Fibroblast of skin of scalp (primary cell): Measurements from ENCODE around the gene RBMS1.
"Not testable (repeated sequence)": the region's sequence is repeated elsewhere in the genome, so short reads cannot be mapped to it uniquely, and the experiment has no call there.

Experiments
- DNase-seq: peaks from one replicate; pipeline ENCODE4 v3.0.0-alpha.2; 2013

Gene RBMS1

DNA sequence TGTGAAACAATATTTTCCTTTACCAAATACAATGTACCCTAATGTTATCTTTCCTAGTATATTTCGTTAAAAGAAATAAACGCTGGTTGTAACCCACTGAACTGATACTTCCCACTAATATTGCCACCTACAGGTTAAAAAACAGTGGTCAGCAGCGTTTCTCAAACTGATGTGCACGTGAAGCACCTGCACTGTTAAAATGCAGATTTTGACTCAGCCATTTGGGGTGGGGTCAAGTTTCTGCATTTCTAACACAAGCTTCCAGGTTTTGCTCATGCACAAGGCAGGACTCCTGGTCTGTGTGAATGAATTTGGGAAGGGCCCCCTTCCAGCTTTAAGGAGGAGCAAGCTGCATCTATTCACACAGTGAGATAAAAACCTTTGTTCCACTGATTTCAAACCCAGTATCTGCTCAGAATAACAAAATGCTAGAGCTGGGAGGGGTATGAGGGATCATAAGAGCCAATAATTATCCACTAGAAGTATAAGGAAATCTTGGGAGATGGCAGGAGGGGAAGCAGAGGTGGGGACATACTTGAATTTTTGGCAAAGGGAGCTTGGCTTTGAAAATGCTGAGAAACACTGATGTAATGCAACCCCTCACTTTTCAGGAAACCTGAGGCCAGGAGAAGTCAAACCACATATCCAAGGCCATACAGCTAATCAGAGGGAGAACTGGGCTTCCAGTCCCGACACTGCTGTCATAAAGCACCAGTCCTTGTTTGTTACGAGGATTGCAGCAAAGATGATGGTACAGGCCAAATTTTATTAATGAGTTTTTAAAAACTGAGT is 116.2 kb downstream of the RBMS1 start:
- DNase-seq = no peak

GRCh38 chr2:160376576-160376975 is 117.0 kb downstream of the RBMS1 start:
- DNase-seq = peak; percentile 68

DNA sequence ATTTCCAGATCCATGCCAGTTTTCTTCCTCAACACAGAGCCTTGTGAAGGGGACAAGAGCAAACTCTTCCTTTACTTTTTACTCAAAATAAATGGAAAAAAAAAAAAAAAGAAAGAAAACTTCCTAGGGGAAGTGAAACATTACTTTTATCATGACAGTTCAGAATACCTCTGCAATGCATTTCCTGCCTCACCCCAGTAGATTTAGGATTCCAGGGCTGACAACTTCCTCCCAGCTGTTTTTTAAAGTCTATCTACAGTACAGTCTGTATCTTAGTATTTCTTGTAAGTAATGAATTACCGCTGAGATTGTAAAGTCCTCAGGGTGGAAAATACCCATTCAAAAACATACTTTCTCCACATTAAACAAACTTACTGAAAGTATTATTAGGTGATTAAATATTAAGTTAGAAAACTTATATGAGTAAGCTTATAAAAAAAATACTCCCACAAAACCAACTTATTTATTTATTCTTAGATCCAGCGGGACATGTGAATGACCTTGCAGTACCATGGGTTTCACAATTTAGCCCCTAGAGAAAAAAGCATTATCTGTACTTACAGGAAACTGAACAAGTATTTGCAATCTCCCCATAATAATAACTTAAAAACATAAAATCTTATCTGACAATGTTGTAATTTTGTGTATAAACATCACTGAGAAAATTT is 117.7 kb downstream of the RBMS1 start:
- DNase-seq = peak; percentile 37

DNA sequence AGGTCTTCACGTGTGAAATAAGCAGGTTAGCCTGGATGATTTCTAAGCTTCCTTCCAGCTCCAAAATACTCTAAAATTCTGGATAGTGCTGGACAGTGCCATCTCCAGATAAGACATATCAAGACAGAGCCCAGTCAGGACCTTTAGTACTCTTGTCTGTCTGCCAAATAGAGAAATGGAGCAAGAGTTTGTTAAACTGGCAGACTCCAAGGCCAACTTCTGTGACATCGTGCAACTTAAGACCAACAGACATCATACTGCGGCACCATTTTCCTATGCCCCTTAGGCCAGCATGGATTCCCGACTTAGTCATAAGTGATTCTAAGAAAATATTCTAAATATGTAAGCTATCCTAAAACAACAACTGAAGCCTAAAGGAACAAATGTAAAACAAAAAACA is 118.6 kb downstream of the RBMS1 start:
- peak; percentile 82 for DNase-seq

DNA sequence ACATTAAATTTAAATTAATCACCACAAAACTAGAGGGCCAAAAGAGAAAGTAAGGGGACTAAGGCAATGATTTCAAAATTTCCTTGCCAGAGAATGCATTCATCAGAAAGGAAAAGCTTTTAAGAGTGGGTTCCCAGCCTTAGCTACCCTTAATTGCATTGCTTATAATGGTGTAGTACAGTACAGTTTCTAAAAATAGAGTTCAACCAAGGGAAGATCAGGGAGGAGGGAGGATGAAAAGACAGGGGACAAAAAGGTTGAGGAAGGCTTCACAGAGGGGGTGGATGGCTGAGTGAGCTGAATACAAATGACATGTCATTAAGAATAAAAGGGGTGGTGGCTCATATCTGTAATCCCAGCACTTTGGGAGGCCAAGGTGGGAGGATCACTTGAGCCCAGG is 119.9 kb downstream of the RBMS1 start:
- DNase-seq = no peak

- DNase-seq = no peak
Measured at GRCh38 chr2:160373263-160373662, 120.3 kb downstream of the RBMS1 start.

GRCh38 chr2:160372585-160372984 is 121.0 kb downstream of the RBMS1 start:
- peak; percentile 73 for DNase-seq

- DNase-seq = no peak
Measured at GRCh38 chr2:160372010-160372356, 121.6 kb downstream of the RBMS1 start.

GRCh38 chr2:160371251-160372009 is 122.2 kb downstream of the RBMS1 start:
- DNase-seq = peak; percentile 31

- peak; percentile 55 for DNase-seq
Measured at GRCh38 chr2:160368988-160369930, 124.3 kb downstream of the RBMS1 start.

GRCh38 chr2:160367887-160368286 is 125.7 kb downstream of the RBMS1 start:
- peak; percentile 95 for DNase-seq

GRCh38 chr2:160367139-160367538 is 126.5 kb downstream of the RBMS1 start:
- not testable (repeated sequence) for DNase-seq

GRCh38 chr2:160366474-160366873 is 127.1 kb downstream of the RBMS1 start:
- DNase-seq = no peak

DNA sequence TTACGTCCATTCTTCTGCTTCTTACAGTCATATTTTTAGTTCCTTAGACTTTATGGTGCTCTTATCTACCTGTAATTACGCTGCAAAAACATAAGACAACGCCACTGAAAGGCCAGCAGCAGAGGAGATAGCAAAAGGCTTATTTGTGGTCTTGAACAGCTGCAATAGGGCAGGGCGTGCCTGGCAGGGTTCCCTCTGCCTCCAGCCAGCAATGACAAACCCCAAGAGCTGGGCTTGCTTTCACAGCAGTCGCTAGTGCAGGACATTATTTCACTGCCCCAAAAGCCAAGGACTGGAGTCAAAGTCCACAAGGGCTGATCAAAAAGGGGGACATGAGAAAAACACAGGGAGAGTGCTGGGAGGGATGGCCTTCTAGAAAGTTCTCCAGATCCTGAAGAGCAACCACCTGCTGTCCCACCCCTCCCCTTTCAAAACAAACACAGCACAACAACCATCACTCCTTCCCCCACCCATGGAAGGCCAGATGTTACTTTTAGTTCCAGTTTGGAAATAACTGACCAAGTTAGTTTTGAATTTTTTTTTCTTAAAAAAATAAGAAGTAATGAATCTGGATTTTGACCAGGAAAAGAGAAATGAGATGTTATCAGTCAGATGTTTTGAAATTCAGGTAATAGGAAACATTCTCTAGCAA is 127.8 kb downstream of the RBMS1 start:
- DNase-seq = no peak

GRCh38 chr2:160364364-160364763 is 129.2 kb downstream of the RBMS1 start:
- DNase-seq = no peak

- no peak for DNase-seq
Measured at GRCh38 chr2:160363961-160364360, 129.6 kb downstream of the RBMS1 start.

GRCh38 chr2:160363055-160363454 is 130.6 kb downstream of the RBMS1 start:
- DNase-seq = no peak

- no peak for DNase-seq
Measured at GRCh38 chr2:160362541-160362940, 131.1 kb downstream of the RBMS1 start.

GRCh38 chr2:160362018-160362417 is 131.6 kb downstream of the RBMS1 start:
- no peak for DNase-seq

DNA sequence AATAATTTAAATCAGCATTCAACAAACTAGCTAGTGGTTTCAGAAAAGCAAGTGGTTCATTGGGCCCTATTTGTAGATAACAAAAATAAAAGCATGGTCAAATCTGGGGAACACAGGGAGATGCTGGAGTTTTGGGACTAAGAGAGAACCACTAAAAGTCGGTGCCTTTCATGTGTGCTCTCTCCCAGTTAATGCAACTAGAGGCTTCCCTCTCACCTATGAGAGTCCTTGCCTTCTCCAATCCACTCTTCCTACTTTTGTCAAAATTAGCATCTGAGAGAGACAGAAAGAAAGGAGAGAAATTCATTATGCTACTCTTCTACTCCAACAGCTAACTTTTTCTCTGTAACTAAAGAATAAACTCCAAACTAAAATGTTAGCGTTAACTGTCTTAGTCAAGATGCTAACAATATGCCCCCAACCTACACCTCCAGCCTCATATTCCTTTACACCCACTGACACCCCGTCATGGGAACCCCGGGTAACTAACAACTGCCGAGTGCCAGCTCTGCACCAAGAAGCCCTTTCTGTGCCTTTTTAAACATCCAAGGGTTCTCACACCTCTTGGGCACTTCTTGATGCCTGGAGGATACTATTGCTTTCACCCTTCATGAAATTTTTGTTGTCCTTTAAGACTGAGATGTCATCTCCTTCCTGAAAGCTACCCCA is 133.4 kb downstream of the RBMS1 start:
- DNase-seq = no peak

DNA sequence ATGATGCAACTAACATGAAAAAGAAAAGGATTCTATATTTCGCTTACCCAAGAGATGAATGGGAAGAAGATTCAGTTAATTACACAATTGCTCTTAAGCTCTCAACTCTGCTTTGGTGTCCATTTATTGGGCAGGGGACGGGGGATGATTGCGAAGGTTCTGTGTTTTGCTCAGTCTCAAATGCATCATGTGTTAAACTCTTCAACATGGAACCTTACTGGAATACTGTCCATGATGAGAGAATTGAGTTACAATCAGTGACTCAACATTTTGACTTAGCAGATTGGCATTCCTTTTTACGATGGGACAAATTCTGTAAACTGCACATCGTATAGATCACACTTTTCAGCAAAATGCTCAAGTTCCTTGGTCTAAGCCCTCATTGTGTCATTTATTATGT is 135.6 kb downstream of the RBMS1 start:
- peak; percentile 79 for DNase-seq
